HepG2 (cell line): ENCODE data around the gene UPK1A. TPM values are rescaled to one million over a fixed set of nuclear protein-coding genes. Genes with fewer than 3 reads are reported as not detected.

ENCODE experiments used
- ARID5B ChIP-seq: IDR thresholded peaks from 2 replicates; pipeline ENCODE4 v1.4.0; 2020; ENCODE audit warnings: mild to moderate bottlenecking, missing genetic modification reagents
- IRX3 ChIP-seq: sonication (generic); formaldehyde crosslinking; IDR thresholded peaks from 2 replicates; pipeline ENCODE4 v1.8.1; 2023; ENCODE audit warnings: mild to moderate bottlenecking, low read depth, missing genetic modification reagents, borderline replicate concordance
- MED1 ChIP-seq: sonication (generic); formaldehyde crosslinking; IDR thresholded peaks from 2 replicates; pipeline ENCODE4 v1.4.0; 2020; ENCODE audit warnings: missing genetic modification reagents
- PCBP2 ChIP-seq: fragments of 200-400 bp; formaldehyde crosslinking; optimal IDR thresholded peaks from 2 replicates; pipeline ENCODE3; 2018; ENCODE audit warnings: low read length, low read depth; ENCODE audit not compliant: poor library complexity, severe bottlenecking
- PHB2 ChIP-seq: fragments of 450-650 bp; IDR thresholded peaks from 2 replicates; pipeline ENCODE4 v1.6.1; 2018; ENCODE audit not compliant: partially characterized antibody
- PRDM10 ChIP-seq: sonication (generic); formaldehyde crosslinking; IDR thresholded peaks from 2 replicates; pipeline ENCODE4 v1.4.0; 2020; ENCODE audit warnings: low read depth, missing genetic modification reagents
- RCOR2 ChIP-seq: IDR thresholded peaks from 2 replicates; pipeline ENCODE4 v1.6.1; 2016; ENCODE audit warnings: missing biosample characterization, missing genetic modification reagents
- TBP ChIP-seq: sonication (generic); formaldehyde crosslinking; IDR thresholded peaks from 2 replicates; pipeline ENCODE4 v1.5.0; 2020; ENCODE audit warnings: missing genetic modification reagents
- USF2 ChIP-seq, 2 experiments: sonication (generic) in 1 of 2; formaldehyde crosslinking in 1 of 2; IDR thresholded peaks; 2 replicates each; pipeline versions ENCODE4 v1.5.1 to v1.6.1; 2011 to 2020; ENCODE audit warnings: borderline replicate concordance in 1 of 2, low read depth in 1 of 2, low read length in 1 of 2, mild to moderate bottlenecking in 1 of 2, missing genetic modification reagents in 1 of 2, moderate library complexity in 1 of 2
- ZBTB20 ChIP-seq: sonication (generic); formaldehyde crosslinking; IDR thresholded peaks from 2 replicates; pipeline ENCODE4 v1.8.1; 2023; ENCODE audit warnings: missing genetic modification reagents, low read depth, mild to moderate bottlenecking, borderline replicate concordance
- ZGPAT ChIP-seq: IDR thresholded peaks from 2 replicates; pipeline ENCODE4 v1.6.1; 2016; ENCODE audit warnings: mild to moderate bottlenecking
- ZNF280B ChIP-seq: sonication (generic); formaldehyde crosslinking; IDR thresholded peaks from 2 replicates; pipeline ENCODE4 v1.5.0; 2020; ENCODE audit warnings: missing genetic modification reagents, mild to moderate bottlenecking, borderline replicate concordance
- ZNF775 ChIP-seq: sonication (generic); formaldehyde crosslinking; IDR thresholded peaks from 2 replicates; pipeline ENCODE4 v1.4.0; 2020; ENCODE audit warnings: missing genetic modification reagents, mild to moderate bottlenecking, moderate library complexity, borderline replicate concordance
- ZNF782 ChIP-seq: sonication (generic); formaldehyde crosslinking; IDR thresholded peaks from 2 replicates; pipeline ENCODE4 v1.4.0; 2020; ENCODE audit warnings: missing genetic modification reagents, mild to moderate bottlenecking, borderline replicate concordance
- polyA plus RNA-seq, 8 experiments: library from polyadenylated mRNA; depleted of rRNA in 3 of 8; stranded (reverse) in 7 of 8; unstranded in 1 of 8; fragments of >200 nt; fragmentation: Illumina TruSeq in 4 of 8; extraction: Trizol in 4 of 8; gene quantifications; 2 replicates each; pipeline versions ENCODE4 v1.2.1 to v1.2.3, GENCODE V29; 2011 to 2016; ENCODE audit warnings: low read depth in 4 of 8, missing spikeins in 1 of 8, mixed read lengths in 1 of 8; ENCODE audit not compliant: insufficient read depth in 1 of 8
- total RNA-seq, 5 experiments: library from RNA; depleted of rRNA; stranded (reverse); fragments of >200 nt; fragmentation: Illumina TruSeq; extraction: Trizol; gene quantifications; 2 replicates each; pipeline ENCODE4 v1.2.3, GENCODE V29; 2016; ENCODE audit warnings: low read depth in 1 of 5

UPK1A gene
- total and polyA plus RNA-seq, 2 of the 13 experiments (the other 11 are each of a cell fraction or from before 2014, with no cell fraction given) = 2.9 TPM; not detected in 1

GRCh38 chr19:35693835-35694599, 27.7 kb downstream of the UPK1A start (continued):
- TF ChIP-seq PCBP2 = peak; percentile 89
- no peak for TF ChIP-seq TBP (CRISPR knock-in tag)
- TF ChIP-seq PRDM10 (CRISPR knock-in tag) = peak; percentile 54; the same call in 1 of the 2 replicates
- TF ChIP-seq ZBTB20 (CRISPR knock-in tag) = no peak
- 0 out of 2 replicates have a peak, but pooled peaks have one; percentile 37 for TF ChIP-seq RCOR2 (CRISPR knock-in tag)
- no peak for TF ChIP-seq PHB2
- no peak for TF ChIP-seq ZNF280B
- TF ChIP-seq USF2 (IDR thresholded peaks at IDR 0.05; ENCODE audit: low read depth, low read length) = no peak
- TF ChIP-seq USF2 (CRISPR knock-in tag; IDR thresholded peaks at IDR 0.05; ENCODE audit: borderline replicate concordance) = no peak
- no peak for TF ChIP-seq MED1 (CRISPR knock-in tag)
- no peak for TF ChIP-seq IRX3 (CRISPR knock-in tag)
- no peak for TF ChIP-seq ZNF782 (CRISPR knock-in tag)
- TF ChIP-seq ZGPAT (CRISPR knock-in tag) = no peak
- no peak for TF ChIP-seq ZNF775 (CRISPR knock-in tag)
- TF ChIP-seq ARID5B = peak; percentile 38; the same call in 1 of the 2 replicates
